Measurements from ENCODE around the gene SHMT1.

Gene SHMT1

DNA sequence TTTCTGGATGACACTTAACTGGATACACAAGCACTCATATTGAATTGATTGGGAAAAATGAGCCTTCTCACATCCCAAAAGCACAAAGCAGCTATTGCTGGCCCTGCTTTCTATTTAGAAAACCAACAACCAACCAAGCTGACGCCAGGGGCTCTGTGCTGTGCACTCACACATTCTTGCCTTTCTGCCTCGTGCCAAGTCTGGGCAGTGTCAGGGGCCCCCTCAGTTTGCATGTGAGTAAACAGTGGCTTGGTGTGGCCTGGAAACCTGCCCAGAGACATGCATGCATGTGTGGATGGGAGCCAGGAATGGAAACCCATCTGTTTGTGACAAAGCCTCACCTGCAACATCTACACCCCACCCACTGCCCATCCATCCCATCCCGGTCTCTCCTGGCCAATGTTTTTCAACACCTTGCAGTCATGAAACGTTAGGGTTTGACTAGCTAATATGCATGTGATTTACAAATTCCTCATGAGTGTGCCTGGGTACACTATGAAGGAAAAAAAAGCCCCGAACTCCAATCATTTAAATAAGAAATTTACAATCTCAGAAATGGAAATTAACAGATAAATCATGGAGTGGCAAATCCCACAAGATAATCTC lies 82.5 kb downstream of the SHMT1 start:
- no peak for DNase-seq

DNA sequence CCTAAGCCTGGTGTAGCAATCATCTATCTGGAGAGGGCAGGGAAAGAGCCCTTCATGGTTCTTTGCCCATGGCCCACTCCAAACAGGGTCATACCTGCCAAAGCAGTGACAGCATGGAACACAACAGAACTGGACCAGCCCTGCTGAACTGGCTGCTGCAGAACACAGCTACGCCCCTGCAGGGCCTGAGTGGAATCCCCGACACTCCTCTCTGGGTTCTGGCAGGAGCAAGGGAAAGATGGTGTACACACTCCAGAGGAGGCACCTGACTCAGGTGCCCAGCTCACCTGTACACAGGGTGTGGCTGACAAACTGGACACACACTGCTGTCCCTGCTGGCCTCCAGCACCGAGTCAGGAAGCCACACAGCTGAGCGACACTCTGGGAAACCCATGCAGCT lies 83.1 kb downstream of the SHMT1 start:
- no peak for DNase-seq

DNA sequence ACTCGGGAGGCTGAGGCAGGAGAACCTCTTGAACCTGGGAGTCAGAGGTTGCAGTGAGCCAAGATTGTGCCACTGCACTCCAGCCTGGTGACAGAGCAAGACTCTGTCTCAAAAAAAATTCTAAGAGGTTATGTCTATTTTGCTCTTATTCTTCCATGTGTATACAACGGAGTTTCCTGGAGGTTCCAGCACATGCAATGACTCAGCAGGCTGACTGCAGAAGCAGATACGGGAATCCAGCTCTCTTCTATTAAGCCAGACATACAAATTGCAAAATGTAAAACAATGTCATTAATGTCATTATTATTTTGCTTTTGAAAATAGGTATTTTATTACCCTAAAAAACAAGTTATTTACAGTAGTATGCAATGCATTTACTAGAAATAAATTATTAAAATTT lies 84.5 kb downstream of the SHMT1 start:
- no peak for DNase-seq
